HG03457 (cell line): ENCODE data around the gene ALDH16A1.
"Not testable (repeated sequence)": the region's sequence is repeated elsewhere in the genome, so short reads cannot be mapped to it uniquely, and the experiment has no call there.

Experiments used
- ATAC-seq: cut with Tn5 transposase; IDR thresholded peaks from one replicate; pipeline ENCODE4 v1.9.1; 2021; ENCODE audit warnings: moderate number of reproducible peaks; ENCODE audit not compliant: unreplicated experiment

The ALDH16A1 gene

GRCh38 chr19:49461656-49462055 lies 8.6 kb downstream of the ALDH16A1 start:
- no peak for ATAC-seq

- no peak for ATAC-seq
Measured at GRCh38 chr19:49462492-49462891, 9.5 kb downstream of the ALDH16A1 start.

- ATAC-seq: no peak
Measured at GRCh38 chr19:49463960-49464740, 11.1 kb downstream of the ALDH16A1 start.

GRCh38 chr19:49465371-49465770 lies 12.3 kb downstream of the ALDH16A1 start:
- no peak for ATAC-seq

GRCh38 chr19:49468199-49468598 lies 15.2 kb downstream of the ALDH16A1 start:
- ATAC-seq: no peak

GRCh38 chr19:49468746-49469447 lies 15.9 kb downstream of the ALDH16A1 start:
- ATAC-seq: no peak

GRCh38 chr19:49469828-49470614 lies 17.0 kb downstream of the ALDH16A1 start:
- peak; percentile 43 for ATAC-seq

GRCh38 chr19:49470615-49470978 lies 17.6 kb downstream of the ALDH16A1 start:
- ATAC-seq: no peak

- ATAC-seq: no peak
Measured at GRCh38 chr19:49472936-49473335, 19.9 kb downstream of the ALDH16A1 start.

GRCh38 chr19:49473501-49473867 lies 20.5 kb downstream of the ALDH16A1 start:
- not testable (repeated sequence) for ATAC-seq

GRCh38 chr19:49473868-49474541 lies 21.0 kb downstream of the ALDH16A1 start, which contains the start of gene FLT3LG:
FLT3LG (plus strand) TSS chr19:49474215; CDS start chr19:49474640, 425 bp downstream.
- no peak for ATAC-seq

GRCh38 chr19:49474542-49474924 lies 21.5 kb downstream of the ALDH16A1 start:
- ATAC-seq: no peak

- ATAC-seq: no peak
Measured at GRCh38 chr19:49475191-49475917, 22.3 kb downstream of the ALDH16A1 start.

GRCh38 chr19:49475995-49476880 lies 23.2 kb downstream of the ALDH16A1 start:
- no peak for ATAC-seq

- ATAC-seq: no peak
Measured at GRCh38 chr19:49479975-49480628, 27.1 kb downstream of the ALDH16A1 start.

GRCh38 chr19:49481020-49481683 lies 28.1 kb downstream of the ALDH16A1 start:
- ATAC-seq: no peak

GRCh38 chr19:49486232-49486631 lies 33.2 kb downstream of the ALDH16A1 start:
- no peak for ATAC-seq

- no peak for ATAC-seq
Measured at GRCh38 chr19:49486710-49487276, 33.8 kb downstream of the ALDH16A1 start.
